ENCODE results near the gene SLC9A3. TPM values are rescaled to one million over a fixed set of nuclear protein-coding genes. Genes with fewer than 3 reads are reported as not detected.
A peak's percentile ranks its signal among the peaks of the same experiment; 100 is the strongest.

The SLC9A3 gene
- total RNA-seq, 1 donor: 0.86 TPM

- no peak for TF ChIP-seq CTCF (IDR thresholded peaks at IDR 0.05; ENCODE audit: insufficient read depth, low read depth, low read length)
- DNase-seq (ENCODE audit: low read depth): no peak
- H3K4me3 ChIP-seq (ENCODE audit: low read depth, low read length): no peak overlapping the region
These were observed 89.7 kb downstream of the SLC9A3 start for GRCh38 chr5:434443-435146.

- no peak overlapping the region for H3K4me3 ChIP-seq (ENCODE audit: low read depth, low read length)
- DNase-seq (ENCODE audit: low read depth): no peak
- no peak for TF ChIP-seq CTCF (IDR thresholded peaks at IDR 0.05; ENCODE audit: insufficient read depth, low read depth, low read length)
These were observed 90.4 kb downstream of the SLC9A3 start for GRCh38 chr5:433836-434235.

- no peak for TF ChIP-seq CTCF (IDR thresholded peaks at IDR 0.05; ENCODE audit: insufficient read depth, low read depth, low read length)
- peak; percentile 44 for DNase-seq (ENCODE audit: low read depth)
- no peak overlapping the region for H3K4me3 ChIP-seq (ENCODE audit: low read depth, low read length)
These were observed 91.1 kb downstream of the SLC9A3 start for GRCh38 chr5:432928-433791.

- no peak for TF ChIP-seq CTCF (IDR thresholded peaks at IDR 0.05; ENCODE audit: insufficient read depth, low read depth, low read length)
- no peak overlapping the region for H3K4me3 ChIP-seq (ENCODE audit: low read depth, low read length)
- DNase-seq (ENCODE audit: low read depth): no peak
These were observed 91.9 kb downstream of the SLC9A3 start for GRCh38 chr5:432201-432927.

GRCh38 chr5:431711-432050 is 92.6 kb downstream of the SLC9A3 start:
- no peak for DNase-seq (ENCODE audit: low read depth)
- no peak overlapping the region for H3K4me3 ChIP-seq (ENCODE audit: low read depth, low read length)
- TF ChIP-seq CTCF (IDR thresholded peaks at IDR 0.05; ENCODE audit: insufficient read depth, low read depth, low read length): no peak

- DNase-seq (ENCODE audit: low read depth): peak; percentile 44
- no peak overlapping the region for H3K4me3 ChIP-seq (ENCODE audit: low read depth, low read length)
- peak; percentile 80 for TF ChIP-seq CTCF (IDR thresholded peaks at IDR 0.05; ENCODE audit: insufficient read depth, low read depth, low read length)
These were observed 93.1 kb downstream of the SLC9A3 start for GRCh38 chr5:431001-431710.

Measured in fibroblast of villous mesenchyme (primary cell).